Raji (cell line): ENCODE results near the gene PITX1.

Source experiments
- POLR2A ChIP-seq: IDR thresholded peaks from 2 replicates; pipeline ENCODE4 v1.6.1; 2011; ENCODE audit warnings: low read depth, low read length, control low read depth; ENCODE audit not compliant: insufficient read depth

Gene PITX1

GRCh38 chr5:135065306-135066265, 31.6 kb upstream of the PITX1 start:
- TF ChIP-seq POLR2A, result no peak

- no peak for TF ChIP-seq POLR2A
These were observed 30.2 kb upstream of the PITX1 start for GRCh38 chr5:135064235-135064570.

- no peak for TF ChIP-seq POLR2A
These were observed 29.6 kb upstream of the PITX1 start for GRCh38 chr5:135063511-135064234.

- no peak for TF ChIP-seq POLR2A
These were observed 29.0 kb upstream of the PITX1 start for GRCh38 chr5:135063056-135063445.

GRCh38 chr5:135062216-135063055, 28.4 kb upstream of the PITX1 start:
- no peak for TF ChIP-seq POLR2A

GRCh38 chr5:135061001-135061400, 27.0 kb upstream of the PITX1 start:
- no peak for TF ChIP-seq POLR2A

- no peak for TF ChIP-seq POLR2A
These were observed 26.0 kb upstream of the PITX1 start for GRCh38 chr5:135060021-135060420.

GRCh38 chr5:135059000-135059923, 25.2 kb upstream of the PITX1 start:
- no peak for TF ChIP-seq POLR2A

GRCh38 chr5:135058331-135058732, 24.3 kb upstream of the PITX1 start:
- no peak for TF ChIP-seq POLR2A

- no peak for TF ChIP-seq POLR2A
These were observed 23.2 kb upstream of the PITX1 start for GRCh38 chr5:135057233-135057632.

- no peak for TF ChIP-seq POLR2A
These were observed 22.4 kb upstream of the PITX1 start for GRCh38 chr5:135056316-135057030.

GRCh38 chr5:135055396-135055795, 21.4 kb upstream of the PITX1 start:
- TF ChIP-seq POLR2A, result no peak

- no peak for TF ChIP-seq POLR2A
These were observed 20.5 kb upstream of the PITX1 start for GRCh38 chr5:135054546-135054945.

- no peak for TF ChIP-seq POLR2A
These were observed 20.0 kb upstream of the PITX1 start for GRCh38 chr5:135053989-135054388.
